Measurements from ENCODE around the gene ST8SIA2. TPM values are rescaled to one million over a fixed set of nuclear protein-coding genes. Genes with fewer than 3 reads are reported as not detected.

ST8SIA2 gene
- 0.46 to 0.56 TPM (median 0.50 TPM) in 5 replicates for total RNA-seq (2022; extraction: Qiagen RNA extraction)

GRCh38 chr15:92393071-92393979 lies at the start of gene ST8SIA2:
Gene ST8SIA2, plus strand, starts transcription at chr15:92393881. Its CDS starts 184 bp downstream, at chr15:92394065.

All from A549 treated with AZD2906 at 1 μM for 4 hours (cell line).